Activated naive CD8-positive, alpha-beta T cell treated with anti-CD3 and anti-CD28 coated beads, Interleukin-2, amount 50 U/mL, for 24 hours (primary cell): ENCODE measurements around the gene FBRSL1.
"Not testable (repeated sequence)": the region's sequence is repeated elsewhere in the genome, so short reads cannot be mapped to it uniquely, and the experiment has no call there.

Source experiments
- ATAC-seq: fragments of 150-1000 bp; cut with Tn5 transposase; one replicate; pipeline ENCODE4 v1.10.0; 2021
- DNase-seq: peaks from one replicate; pipeline ENCODE4 v3.0.0; 2021
- H3K27ac Mint-ChIP-seq: one replicate; pipeline ENCODE4 v1.8.0; 2021; ENCODE audit warnings: mild to moderate bottlenecking, mixed read lengths
- H3K27me3 Mint-ChIP-seq: one replicate; pipeline ENCODE4 v1.8.0; 2021; ENCODE audit warnings: mixed read lengths
- H3K36me3 Mint-ChIP-seq: one replicate; pipeline ENCODE4 v1.8.0; 2021; ENCODE audit warnings: low read depth, mixed read lengths
- H3K4me1 Mint-ChIP-seq: one replicate; pipeline ENCODE4 v1.8.0; 2021; ENCODE audit warnings: mixed read lengths
- H3K4me3 Mint-ChIP-seq: one replicate; pipeline ENCODE4 v1.8.0; 2021; ENCODE audit warnings: mild to moderate bottlenecking, moderate library complexity, mixed read lengths
- H3K9me3 Mint-ChIP-seq: one replicate; pipeline ENCODE4 v1.8.0; 2021; ENCODE audit warnings: mixed read lengths

FBRSL1 gene

DNA sequence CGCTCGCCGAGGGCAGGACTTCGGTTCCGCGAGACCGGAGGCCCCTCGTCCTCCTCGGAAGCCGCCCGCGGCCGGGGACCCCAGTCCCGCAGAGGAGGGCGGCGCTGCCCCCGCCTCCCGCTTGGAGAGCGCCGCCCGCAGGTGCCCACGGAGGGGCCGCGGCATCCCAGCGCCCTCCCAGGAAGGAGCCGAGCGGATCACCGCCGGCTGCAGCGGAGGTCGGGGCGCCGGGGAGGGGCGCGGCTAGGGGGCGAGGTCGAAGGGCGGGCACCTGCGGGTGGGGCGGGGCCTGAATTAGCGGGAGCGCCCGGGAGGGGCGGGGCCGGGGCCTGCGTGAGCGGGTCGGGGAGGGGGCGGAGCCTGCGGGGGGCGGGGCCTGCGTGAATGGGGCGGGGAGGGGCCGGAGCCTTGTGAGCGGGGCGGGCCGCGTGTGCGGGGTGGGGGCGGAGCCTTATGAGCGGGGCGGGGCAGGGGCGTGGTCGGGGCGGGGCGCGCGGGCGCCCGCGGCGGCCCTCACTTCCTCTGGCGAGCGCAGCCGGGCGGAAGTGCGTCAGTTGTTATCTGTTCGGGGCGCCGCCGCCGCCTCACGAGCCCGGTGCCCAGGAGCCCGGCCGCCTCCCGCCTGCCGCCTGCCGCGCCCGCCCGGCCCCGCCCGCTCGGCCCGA lies at the start of gene FBRSL1:
FBRSL1 (plus strand) TSS at position 550 of the 665 bp plus-strand sequence.
- no peaks in the 10 kb centered on the region for H3K36me3 Mint-ChIP-seq
- no peaks in the 10 kb centered on the region for H3K27me3 Mint-ChIP-seq
- peak within 1 kb of the TSS; percentile 83 for H3K4me3 Mint-ChIP-seq
- H3K27ac Mint-ChIP-seq = peak within 1 kb of the TSS; percentile 85
- DNase-seq = peak; percentile 93
- ATAC-seq = peak; percentile 67
- no peaks in the 10 kb centered on the region for H3K9me3 Mint-ChIP-seq
- H3K4me1 Mint-ChIP-seq = peaks cover 59% of the 10 kb centered on the region

DNA sequence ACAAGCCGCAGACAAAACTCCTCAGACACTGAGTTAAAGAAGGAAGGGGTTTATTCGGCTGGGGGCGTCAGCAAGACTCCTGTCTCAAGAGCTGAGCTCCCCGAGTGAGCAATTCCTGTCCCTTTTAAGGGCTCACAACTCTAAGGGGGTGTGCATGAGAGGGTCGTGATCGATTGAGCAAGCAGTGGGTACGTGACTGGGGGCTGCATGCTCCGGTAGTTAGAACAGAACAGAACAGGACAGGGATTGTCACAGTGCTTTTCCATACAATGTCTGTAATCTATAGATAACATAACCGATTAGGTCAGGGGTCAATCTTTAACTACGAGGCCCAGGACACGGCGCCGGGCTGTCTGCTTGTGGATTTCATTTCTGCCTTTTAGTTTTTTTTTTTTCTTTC lies 49.5 kb upstream of the FBRSL1 start:
- peaks cover 52% of the 10 kb centered on the region for H3K4me1 Mint-ChIP-seq

DNA sequence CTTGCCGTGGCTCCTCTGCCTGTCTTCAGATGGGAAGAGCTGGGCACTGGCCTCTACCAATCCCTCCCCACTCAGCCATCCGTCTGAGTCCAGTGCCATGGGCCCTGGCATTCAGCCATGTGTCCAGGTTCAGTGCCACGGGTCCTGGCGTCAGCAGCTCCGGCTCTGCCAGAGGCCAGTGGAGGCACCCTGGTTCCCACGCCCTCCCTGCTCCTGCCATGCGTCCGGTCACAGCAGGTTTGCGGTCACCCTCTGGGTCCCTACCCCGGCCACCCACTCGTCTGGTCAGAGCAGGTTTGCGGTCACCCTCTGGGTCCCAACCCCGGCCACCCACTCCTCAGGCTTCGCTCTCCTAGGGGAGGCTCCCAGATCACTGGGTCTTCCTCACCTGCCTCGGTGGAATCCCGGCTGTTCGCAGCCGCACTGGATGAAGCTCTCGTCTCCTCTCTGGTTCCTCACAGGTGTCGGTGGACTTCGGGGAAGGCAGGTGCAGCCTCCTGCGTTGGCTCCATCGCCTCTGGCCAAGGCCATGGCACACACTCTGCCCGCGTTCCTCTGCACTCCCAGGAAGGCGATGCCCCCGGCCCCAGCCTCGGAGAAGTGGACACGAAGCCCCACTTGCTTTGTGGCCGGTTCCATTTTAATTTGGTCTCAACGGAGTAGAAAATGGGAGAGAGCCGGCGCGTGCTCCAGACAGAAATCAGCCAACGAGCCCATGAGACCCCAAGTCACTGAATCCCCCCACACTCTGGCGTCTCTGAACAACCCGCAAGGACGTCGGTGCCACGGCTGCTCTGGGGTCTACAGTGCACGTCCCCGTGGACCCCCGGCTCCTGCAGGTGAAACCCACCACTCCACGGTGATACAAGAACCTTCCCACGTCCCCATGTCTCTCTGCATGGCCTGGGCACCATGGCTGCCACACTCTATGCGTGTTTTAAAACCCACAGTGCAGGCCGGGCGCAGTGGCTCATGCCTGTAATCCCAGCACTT lies 47.8 kb upstream of the FBRSL1 start:
- DNase-seq (no peak), ATAC-seq (no peak)
- Mint-ChIP-seq H3K9me3 (no peaks in the 10 kb centered on the region), H3K36me3 (no peaks in the 10 kb centered on the region), H3K27ac (no peak overlapping the region), H3K4me3 (no peak overlapping the region), H3K4me1 (peaks cover 57% of the 10 kb centered on the region), H3K27me3 (no peaks in the 10 kb centered on the region)

More for the DNA sequence above, 49.5 kb upstream of the FBRSL1 start:
- H3K36me3 Mint-ChIP-seq, H3K4me3 Mint-ChIP-seq, H3K9me3 Mint-ChIP-seq, H3K27ac Mint-ChIP-seq, DNase-seq, H3K27me3 Mint-ChIP-seq, ATAC-seq: not testable (repeated sequence)

DNA sequence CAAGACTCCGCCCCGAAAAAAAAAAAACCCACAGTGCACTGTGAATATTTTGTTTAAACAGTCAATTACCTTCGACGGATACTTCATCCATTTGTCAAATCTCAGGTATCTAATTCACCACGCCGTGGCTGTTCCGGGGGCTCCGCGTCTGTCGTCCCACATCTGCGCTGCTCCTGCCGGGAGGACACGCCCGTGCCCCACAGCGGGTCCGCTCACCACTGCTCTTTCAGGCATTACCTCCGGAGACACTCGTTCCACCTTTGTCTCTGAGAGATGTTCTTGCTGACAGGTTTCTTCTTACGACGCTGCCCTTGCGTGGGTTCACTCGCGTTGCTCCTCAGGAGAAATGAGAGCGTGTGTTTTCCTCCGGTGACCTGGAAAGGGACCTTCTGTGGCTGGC lies 46.9 kb upstream of the FBRSL1 start:
- Mint-ChIP-seq H3K4me1 (peaks cover 55% of the 10 kb centered on the region), H3K4me3 (no peak overlapping the region), H3K36me3 (no peaks in the 10 kb centered on the region), H3K9me3 (no peaks in the 10 kb centered on the region), H3K27ac (peak overlapping the region; percentile 99), H3K27me3 (no peaks in the 10 kb centered on the region)
- ATAC-seq (no peak), DNase-seq (no peak)

DNA sequence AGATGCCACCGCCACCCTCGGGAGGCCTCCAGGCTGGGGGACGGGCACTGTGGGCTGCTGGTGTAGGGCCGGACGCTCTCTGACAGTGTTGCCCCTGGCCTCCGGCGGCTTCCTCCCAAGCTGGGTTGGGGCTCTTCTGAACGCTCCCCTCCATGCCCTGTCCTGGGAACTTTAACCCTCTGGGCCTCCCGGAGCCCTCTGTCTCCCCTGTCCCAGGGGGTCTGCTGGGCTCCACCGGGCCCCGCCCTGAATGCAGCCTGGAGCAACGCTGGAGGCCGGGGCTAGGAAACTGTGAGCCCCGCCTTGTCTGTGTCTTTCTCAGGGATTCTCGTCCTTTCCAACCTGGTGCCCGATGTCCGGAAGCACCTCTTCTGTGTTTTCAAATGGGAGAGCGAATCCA lies 45.7 kb upstream of the FBRSL1 start:
- Mint-ChIP-seq H3K27ac (peak overlapping the region; percentile 99), H3K36me3 (no peaks in the 10 kb centered on the region), H3K9me3 (no peaks in the 10 kb centered on the region), H3K4me1 (peaks cover 51% of the 10 kb centered on the region), H3K4me3 (peak overlapping the region; percentile 88), H3K27me3 (no peaks in the 10 kb centered on the region)
- no peak for ATAC-seq
- DNase-seq = no peak

DNA sequence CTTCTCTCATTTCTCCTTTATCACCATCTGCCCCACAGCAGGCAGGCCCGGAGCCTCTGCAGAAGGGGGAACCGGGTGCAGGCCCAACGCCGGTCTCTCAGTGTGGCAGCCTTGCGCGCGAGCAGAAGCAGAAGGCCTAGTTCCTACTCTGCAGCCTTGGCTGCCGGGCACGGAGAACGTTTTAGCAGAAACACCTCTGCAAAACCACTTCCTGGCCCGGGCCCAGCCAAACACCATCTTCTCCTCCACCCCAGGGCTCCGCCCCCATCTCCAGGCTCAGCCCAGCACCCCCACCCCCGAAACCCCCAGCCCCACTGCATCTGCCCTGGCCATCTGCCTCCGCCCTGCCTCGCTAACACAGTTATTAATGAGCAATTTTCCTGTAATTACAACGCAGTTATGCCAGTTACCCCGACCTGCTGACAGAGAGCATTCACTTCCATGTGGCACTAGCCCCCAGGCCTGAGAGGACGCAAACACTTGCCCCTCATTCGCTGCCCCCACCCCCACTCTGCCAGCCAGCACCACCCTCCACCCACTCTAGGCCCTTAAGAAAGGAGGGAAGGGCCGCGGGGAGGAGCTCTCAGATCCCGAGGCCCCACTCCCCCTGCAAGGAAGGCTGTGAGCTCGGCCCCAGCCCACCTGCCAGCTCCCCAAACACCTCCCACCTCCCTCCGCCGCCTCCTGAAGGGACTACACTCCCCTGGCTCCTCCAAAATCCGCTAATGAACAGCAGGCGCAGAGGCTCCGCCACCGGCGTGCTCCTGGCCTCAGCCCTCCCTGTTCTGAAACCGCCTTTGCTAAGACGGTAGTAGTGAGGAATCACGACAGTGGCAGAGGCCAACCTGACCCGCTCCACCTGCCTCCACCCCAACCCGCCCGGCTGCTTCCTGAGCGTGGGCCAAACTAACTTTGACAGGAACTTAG lies 44.7 kb upstream of the FBRSL1 start:
- peak; percentile 85 for ATAC-seq
- peaks cover 51% of the 10 kb centered on the region for H3K4me1 Mint-ChIP-seq
- H3K9me3 Mint-ChIP-seq = no peaks in the 10 kb centered on the region
- peak overlapping the region; percentile 99 for H3K27ac Mint-ChIP-seq
- H3K27me3 Mint-ChIP-seq = no peaks in the 10 kb centered on the region
- peak; percentile 84 for DNase-seq
- H3K4me3 Mint-ChIP-seq = peak overlapping the region; percentile 88
- H3K36me3 Mint-ChIP-seq = no peaks in the 10 kb centered on the region

DNA sequence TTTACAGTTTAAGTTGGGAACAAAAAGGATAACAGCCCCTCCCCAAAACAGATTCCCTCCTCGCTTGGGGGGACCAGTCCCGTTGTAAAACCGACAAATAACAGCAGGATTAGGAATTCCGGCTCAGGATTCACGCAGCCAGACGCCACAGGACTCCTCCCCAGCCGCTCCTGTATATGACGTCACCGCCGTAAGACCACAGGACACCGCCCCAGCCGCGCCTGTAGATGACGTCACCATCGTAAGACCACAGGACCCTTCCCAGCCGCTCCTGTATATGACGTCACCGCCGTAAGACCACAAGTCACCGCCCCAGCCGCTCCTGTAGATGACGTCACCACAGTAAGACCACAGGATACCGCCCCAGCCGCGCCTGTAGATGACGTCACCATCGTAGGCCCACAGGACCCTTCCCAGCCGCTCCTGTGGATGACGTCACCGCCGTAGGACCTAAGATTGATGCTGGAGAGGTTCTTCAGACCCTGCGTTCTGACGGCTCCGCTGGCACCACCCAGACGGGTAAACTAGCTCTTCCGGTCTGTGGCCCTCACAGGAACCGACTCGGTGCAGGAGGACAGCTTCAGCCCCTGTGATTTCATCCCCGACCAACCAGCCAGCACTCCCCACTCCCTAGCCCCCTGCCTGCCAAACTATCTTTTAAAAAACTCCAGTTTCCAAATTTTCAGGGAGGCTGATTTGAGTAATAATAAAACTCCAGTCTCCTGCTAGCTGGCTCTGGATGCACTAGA lies 43.9 kb upstream of the FBRSL1 start:
- peak overlapping the region; percentile 88 for H3K4me3 Mint-ChIP-seq
- H3K36me3 Mint-ChIP-seq = no peaks in the 10 kb centered on the region
- H3K9me3 Mint-ChIP-seq = no peaks in the 10 kb centered on the region
- H3K27ac Mint-ChIP-seq = peak overlapping the region; percentile 99
- H3K4me1 Mint-ChIP-seq = peaks cover 50% of the 10 kb centered on the region
- DNase-seq (peak; percentile 62), ATAC-seq (peak; percentile 26)
- H3K27me3 Mint-ChIP-seq = no peaks in the 10 kb centered on the region

DNA sequence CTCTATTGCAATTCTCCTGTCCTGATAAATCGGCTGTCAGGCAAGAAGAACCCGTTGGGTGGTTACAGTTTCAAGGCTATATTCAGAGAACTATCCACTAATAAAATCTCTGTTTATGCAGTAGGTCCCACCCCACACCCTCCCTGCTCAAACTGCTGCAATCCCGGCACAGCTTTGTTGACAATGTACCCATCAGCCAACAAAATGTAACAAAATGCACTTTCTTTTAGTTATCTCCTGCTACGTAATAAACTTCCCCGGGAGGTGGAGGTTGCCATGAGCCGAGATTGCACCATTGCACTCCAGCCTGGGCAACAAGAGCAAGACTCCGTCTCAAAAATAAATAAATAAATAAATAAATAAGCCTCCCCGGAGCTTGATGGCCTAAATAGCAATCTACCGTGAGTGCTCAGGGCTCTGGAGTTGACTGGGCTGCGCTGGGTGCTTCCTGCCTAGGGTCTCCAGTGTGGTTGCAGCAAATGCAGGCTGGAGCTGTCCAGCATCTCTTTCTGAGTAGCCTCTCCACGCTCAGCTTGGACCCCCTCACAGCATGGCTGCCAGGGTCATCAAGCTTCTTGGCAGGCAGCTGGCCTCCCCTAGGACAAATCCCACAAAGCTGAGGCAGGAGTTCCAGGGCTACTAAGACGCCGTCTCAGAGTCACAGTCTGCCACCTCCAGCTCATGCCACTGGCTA lies 43.2 kb upstream of the FBRSL1 start:
- H3K9me3 Mint-ChIP-seq = no peaks in the 10 kb centered on the region
- no peaks in the 10 kb centered on the region for H3K27me3 Mint-ChIP-seq
- DNase-seq (no peak), ATAC-seq (no peak)
- peak overlapping the region; percentile 88 for H3K4me3 Mint-ChIP-seq
- H3K36me3 Mint-ChIP-seq = no peaks in the 10 kb centered on the region
- H3K4me1 Mint-ChIP-seq = peaks cover 52% of the 10 kb centered on the region
- peak overlapping the region; percentile 99 for H3K27ac Mint-ChIP-seq

DNA sequence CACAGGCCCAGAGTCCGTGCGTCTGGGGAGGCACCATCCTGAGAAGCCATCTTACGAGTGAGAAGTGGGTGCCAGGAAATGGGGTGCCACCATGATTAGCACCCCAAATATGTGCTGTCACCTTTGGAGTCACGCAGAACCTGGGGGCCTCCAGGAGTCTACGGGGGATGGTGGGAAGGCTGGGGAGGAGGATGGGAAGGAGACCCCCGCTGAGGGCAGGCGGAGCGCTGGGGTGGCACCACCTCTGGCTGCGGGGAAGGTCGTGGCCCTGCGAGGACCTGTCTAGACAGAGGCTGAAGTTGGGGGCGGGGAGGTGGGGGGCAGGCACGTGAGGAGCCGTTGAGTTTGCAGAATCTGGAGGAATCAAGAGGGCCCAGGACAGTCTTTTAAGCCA lies 42.6 kb upstream of the FBRSL1 start:
- no peak overlapping the region for H3K4me3 Mint-ChIP-seq
- H3K4me1 Mint-ChIP-seq = peaks cover 55% of the 10 kb centered on the region
- ATAC-seq = no peak
- H3K27me3 Mint-ChIP-seq = no peaks in the 10 kb centered on the region
- no peaks in the 10 kb centered on the region for H3K36me3 Mint-ChIP-seq
- DNase-seq = no peak
- H3K27ac Mint-ChIP-seq = no peak overlapping the region
- no peaks in the 10 kb centered on the region for H3K9me3 Mint-ChIP-seq

DNA sequence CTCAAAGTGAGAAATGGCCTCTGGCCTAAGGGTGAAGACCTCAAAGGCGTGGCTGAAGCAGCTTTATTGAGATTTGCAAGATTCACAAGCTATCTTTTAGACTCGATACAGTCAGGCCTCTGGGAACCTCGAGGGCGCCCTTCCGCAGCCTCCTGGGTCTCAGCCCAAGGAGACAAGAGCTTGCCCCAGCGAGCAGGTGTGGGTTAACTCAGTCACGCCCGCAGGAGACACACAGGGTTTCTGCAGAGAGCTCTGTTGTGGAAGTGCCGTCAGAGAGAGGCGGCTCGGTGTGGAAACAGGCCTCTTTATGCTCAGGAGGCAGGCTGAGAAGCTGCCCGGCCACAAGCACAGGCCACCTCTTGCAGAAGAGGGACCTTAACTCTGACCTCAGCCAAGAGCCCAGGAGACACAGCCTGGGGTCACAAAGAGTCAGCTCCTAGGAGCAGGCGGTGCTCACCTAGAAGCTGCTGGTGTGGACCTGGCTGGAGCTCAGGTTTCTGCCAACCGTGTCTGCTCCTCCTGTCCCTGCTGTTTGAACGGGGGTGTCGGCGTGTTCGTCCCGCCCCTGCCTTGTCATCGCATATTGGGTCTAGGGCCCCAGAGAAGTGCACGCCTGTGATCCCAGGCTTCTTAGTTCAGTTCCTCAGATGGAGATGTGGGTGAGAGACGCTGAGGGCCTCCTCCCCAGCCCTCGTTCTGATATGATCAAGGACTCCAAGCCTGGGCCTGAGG lies 42.1 kb upstream of the FBRSL1 start:
- H3K27ac Mint-ChIP-seq = no peak overlapping the region

DNA sequence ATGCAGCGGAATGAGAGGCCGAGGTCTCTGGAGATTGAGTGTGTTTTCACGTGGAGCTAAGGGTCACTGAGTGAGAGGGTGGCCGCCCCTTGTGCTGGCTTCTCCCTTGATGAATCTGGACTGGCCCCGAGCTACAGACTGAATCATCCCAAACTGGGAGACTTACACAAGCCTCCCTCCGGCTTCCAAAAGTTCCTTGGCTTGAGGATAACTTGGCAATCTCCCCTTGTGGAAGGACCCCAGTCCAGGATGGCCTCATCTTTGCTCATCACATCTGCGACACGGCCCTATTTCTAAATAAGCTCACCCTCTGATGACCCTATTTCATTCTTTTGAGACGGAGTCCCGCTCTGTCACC lies 41.5 kb upstream of the FBRSL1 start:
- ATAC-seq (no peak), DNase-seq (no peak)
- Mint-ChIP-seq H3K9me3 (no peaks in the 10 kb centered on the region), H3K27ac (no peak overlapping the region), H3K27me3 (no peaks in the 10 kb centered on the region), H3K36me3 (no peaks in the 10 kb centered on the region), H3K4me1 (peaks cover 53% of the 10 kb centered on the region), H3K4me3 (no peak overlapping the region)

More for the DNA sequence above, 42.1 kb upstream of the FBRSL1 start:
- H3K36me3 Mint-ChIP-seq = no peaks in the 10 kb centered on the region
- no peak overlapping the region for H3K4me3 Mint-ChIP-seq
- peaks cover 56% of the 10 kb centered on the region for H3K4me1 Mint-ChIP-seq
- no peaks in the 10 kb centered on the region for H3K27me3 Mint-ChIP-seq
- H3K9me3 Mint-ChIP-seq = no peaks in the 10 kb centered on the region
- DNase-seq = no peak
- no peak for ATAC-seq

DNA sequence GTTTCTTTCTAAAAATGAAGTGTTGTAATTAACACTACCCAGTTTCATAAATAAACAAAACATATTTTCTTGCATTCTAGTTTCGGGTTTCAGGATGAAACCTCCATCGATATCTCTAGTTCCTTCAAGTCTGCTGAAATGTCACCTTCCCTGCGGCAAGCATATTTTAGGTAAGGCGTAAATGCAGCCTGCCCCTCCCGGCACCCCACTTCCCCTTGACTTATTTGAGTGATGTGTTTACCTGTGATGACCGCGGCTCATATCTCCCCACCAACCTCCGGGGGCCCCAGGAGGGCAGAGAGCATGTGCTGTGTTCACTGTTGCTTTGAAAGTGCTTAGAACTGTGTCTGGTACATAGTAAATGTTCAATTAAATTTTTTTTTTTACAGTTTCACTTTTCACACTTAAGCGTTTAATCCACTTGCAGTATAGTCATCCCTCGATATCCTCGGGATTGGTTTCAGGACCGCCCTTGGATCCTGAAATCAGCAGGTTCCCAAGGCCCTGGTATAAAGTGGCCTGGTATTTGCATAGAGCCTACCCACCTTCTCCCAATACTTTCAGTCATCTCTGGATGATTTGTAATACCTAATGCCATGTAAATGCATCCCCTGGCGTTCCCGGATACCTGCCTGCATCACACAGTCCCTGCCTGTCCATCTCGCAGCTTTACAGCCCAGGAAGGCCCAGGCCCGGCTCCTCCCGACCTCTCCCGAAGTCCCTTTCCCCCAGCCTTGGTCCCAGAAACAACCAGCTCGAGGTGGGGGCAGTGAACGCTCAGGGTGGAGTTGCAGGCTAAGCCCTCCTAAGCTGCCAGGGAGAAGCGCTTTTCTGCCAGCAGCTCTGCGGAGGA lies 40.2 kb upstream of the FBRSL1 start:
- Mint-ChIP-seq H3K27ac (peak overlapping the region; percentile 48), H3K27me3 (no peaks in the 10 kb centered on the region), H3K4me1 (peaks cover 40% of the 10 kb centered on the region), H3K36me3 (no peaks in the 10 kb centered on the region), H3K9me3 (no peaks in the 10 kb centered on the region), H3K4me3 (no peak overlapping the region)
- DNase-seq = no peak
- no peak for ATAC-seq
